ACHN (cell line): ENCODE data around the gene OR10V1.
A peak's percentile ranks its signal among the peaks of the same experiment; 100 is the strongest.

Source experiments
- DNase-seq: peaks from one replicate; pipeline ENCODE4 v3.0.0-alpha.2; 2015
- in situ Hi-C: cut with HindIII; loops from 2 replicates; pipeline ENCODE4 v1.10.0; 2017; ENCODE audit warnings: low sequenced_read_pairs, low pct_ligation_motif_present, low pct_unique_long_range_greater_than_20kb

OR10V1 gene

DNA sequence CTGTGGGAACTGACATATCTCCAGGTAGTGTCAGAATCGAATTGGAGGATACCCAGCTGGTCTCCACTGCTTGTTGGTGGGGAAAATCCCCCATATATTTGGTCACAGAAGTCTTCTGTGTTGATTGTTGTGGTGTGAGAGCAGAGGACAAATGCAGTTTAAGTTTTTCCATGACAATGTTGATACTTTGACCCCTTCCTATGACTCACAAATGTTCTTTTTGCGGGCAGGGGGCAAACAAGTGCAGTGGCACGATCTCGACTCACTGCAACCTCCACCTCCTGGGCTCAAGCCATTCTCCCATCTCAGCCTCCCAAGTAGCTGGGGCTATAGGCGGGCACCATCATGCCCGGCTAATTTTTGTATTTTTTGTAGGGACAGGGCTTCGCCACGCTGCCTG lies 37.4 kb downstream of the OR10V1 start:
- in situ Hi-C loops: no loop called here
- no peak for DNase-seq

DNA sequence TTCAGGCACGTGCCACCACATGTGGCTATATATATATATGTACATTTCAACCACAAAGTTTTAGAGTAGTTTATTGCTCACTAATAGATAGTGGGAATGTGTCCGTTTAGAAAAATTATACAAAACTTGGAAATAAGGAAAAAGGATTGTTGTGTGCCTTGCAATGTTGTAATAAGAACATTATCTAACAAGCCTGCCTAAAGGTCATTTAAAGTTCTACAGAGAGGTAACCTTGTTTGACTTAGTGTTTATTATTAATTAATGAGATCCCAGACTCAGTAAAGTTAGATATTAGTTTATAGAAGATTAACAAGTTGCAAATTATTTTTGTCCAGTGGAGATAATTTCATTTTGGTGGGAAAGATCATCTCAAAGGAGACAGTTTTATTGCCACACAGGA lies 39.4 kb downstream of the OR10V1 start:
- in situ Hi-C loops: no loop called here
- no peak for DNase-seq

DNA sequence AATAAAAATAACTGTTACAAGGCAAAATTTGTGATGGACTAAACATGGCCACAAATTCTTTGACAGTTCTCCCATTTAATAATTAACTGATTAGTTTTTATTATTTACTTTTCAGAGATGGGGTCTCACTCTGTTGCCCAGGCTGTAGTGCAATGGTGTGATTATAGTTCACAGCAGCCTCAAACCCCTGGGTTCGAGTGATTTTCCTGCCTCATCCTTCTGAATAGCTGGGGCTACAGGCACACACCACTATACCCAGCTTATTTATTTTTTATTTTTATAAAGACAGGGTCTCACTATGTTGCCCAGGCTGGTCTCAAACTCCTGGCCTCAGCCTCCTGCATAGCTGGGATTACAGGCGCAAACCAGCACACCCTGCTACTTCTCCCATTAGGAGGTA lies 40.4 kb downstream of the OR10V1 start:
- in situ Hi-C loops: no loop called here
- DNase-seq: no peak

DNA sequence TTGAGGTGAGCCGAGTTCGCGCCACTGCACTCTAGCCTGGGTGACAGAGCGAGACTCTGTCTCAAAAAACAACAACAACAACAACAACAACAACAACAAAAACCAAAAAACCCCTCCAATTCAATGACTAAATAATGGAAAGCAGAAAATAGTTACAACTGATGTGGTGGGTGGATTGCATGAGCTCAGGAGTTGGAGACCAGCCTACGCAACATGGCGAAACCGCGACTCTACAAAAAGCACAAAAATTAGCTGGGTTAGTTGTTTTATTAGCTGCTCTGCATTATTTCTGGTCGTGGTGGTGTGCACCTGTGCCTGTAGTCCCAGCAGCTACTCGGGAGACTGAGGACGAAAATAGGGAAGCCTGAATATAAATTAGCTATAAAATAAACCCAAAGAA lies 42.2 kb downstream of the OR10V1 start:
- in situ Hi-C loops: no loop called here
- DNase-seq: no peak

DNA sequence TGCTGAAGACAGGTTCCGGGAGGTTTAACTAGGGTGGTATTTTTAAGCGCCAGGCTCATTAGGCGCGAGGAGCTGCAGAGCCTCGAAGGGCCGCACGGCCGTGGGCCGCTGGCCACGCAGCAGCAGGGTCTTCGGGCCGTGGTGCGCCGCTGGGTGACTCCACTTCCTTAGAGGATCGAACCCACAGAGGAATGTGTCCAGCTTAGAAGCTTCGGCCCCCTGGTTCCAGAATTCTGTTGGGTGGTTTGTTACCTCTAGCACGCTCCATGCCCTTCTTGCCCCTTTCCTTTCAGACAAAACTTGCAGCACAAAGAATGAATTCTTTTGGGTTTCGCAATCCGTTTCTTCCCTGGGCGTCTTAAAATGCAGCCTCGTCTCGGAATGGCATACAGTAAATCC lies 44.0 kb downstream of the OR10V1 start:
- in situ Hi-C loops: no loop called here
- DNase-seq: peak; percentile 65

DNA sequence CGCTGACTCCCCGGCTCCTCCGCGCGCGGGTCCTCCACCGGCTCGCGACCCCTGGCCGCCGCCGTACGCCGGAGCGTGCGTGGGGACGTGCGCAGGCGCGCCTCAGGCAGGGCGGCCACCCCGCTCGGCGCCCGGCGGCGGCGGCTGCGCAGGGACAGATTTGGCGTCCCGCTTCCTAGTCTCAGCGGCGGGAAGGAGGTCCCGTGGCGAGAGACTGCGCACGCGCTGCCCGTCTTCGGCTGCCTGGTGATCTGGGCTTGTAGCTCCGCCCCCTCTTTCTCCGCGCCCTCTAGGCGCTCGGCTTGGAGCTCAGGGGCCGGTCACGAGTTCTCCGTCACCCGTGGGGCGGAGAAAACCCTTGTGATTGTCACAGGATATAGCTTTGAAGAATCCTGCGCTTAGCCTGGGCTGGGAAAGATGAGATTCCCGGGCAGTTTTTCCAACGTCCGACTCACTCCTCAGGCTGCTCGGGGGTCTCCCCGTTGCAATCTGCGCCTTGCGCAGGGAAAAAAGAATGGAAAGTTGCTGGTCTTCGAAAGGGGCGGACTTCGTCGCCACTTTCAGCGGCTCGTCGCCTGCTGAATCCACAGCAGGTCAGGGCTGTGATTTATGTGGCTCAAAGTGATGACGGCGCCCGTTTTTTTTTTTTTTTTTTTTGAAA lies 44.6 kb downstream of the OR10V1 start, which contains the start of gene PATL1:
TSS of gene PATL1 (minus strand) at position 88 of the 661 bp plus-strand sequence. CDS start 142 bp downstream, outside the sequence.
- in situ Hi-C loops: no loop called here
- peak; percentile 97 for DNase-seq

DNA sequence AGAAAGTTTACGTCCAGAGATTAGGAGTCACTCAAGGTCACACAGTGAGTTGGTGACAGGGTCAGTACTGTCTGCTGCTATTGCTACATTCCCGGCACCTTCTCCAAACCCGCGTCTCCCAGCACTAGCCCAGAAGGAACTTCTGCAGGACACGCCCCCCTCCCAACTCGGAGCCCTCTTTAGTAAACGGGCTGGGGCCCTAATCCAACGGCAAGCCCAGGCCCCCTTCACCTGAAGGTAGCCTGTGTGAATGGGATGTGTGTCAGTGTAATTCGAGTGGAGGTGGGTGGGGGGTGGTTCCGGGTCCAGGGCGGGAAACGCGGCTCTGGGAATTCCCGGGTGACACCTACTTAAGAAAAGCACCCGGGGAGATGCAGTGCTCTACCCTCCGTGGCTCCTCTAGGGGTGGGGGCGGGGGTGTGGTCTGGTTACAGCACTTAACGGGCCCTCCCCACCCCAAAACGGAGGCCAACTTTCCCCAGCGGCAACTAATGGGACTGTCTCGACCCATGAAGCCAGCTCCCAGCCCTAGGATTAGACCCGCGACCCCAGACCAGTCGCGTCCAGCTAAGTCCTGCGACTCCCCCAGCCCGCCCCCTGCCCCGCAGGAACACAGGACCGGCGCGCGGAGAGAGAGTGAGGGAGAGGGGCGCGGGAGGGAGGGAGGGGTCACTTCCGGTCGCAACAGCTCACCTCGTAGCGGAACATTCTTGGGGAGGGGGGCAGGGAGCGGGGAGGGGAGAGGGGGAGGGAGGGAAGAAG lies 45.3 kb downstream of the OR10V1 start:
- peak; percentile 45 for DNase-seq
- in situ Hi-C loops: no loop called here

DNA sequence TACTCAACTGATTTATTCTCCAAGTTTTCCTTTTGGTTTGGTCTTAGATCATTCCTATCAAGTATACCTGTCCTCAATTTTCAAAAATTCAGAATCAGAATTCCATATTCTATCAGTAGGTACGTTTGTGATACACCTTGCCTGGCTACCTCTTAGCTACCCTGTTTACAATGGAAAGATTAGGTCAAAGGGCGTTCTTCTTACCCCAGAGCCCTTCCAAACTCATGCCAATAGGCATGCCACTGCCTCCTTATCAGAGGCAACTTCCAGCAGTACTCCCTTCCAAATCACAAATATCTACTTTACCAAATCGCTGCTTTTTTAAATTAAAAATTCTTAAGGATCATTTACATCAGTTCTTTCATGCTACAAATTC lies 45.8 kb downstream of the OR10V1 start:
- in situ Hi-C loops: no loop called here
- DNase-seq: no peak

DNA sequence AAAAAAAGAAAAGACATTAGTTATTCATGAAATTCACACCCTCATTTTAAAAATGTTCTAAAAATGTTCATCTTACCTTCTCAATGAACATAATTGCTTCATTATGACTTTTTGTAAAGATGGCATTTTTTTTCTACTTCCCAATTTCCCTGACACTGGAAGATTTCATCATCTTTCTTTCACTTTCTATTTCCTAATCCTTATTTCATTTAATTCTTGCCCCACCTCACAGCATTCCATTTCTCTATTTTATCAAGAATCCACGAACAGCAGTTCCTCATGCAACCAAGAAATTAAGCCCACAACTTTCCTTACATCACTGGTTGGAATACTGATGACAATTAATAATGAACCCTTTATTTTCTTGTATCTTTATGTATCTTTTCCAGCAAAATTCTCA lies 46.7 kb downstream of the OR10V1 start:
- no peak for DNase-seq
- in situ Hi-C loops: no loop called here
